GM12891 (cell line): ENCODE data around the gene CYP4Z1.

Experiments used
- POLR2A ChIP-seq: IDR thresholded peaks from 2 replicates; pipeline ENCODE4 v1.6.1; 2011; ENCODE audit warnings: low read depth, low read length, control low read depth
- POLR2AphosphoS5 ChIP-seq: IDR thresholded peaks from 2 replicates; pipeline ENCODE4 v1.6.1; 2011; ENCODE audit warnings: low read depth, low read length, control low read depth
- TAF1 ChIP-seq: IDR thresholded peaks from 2 replicates; pipeline ENCODE4 v1.6.1; 2011; ENCODE audit warnings: low read depth, low read length, control low read depth

DNA sequence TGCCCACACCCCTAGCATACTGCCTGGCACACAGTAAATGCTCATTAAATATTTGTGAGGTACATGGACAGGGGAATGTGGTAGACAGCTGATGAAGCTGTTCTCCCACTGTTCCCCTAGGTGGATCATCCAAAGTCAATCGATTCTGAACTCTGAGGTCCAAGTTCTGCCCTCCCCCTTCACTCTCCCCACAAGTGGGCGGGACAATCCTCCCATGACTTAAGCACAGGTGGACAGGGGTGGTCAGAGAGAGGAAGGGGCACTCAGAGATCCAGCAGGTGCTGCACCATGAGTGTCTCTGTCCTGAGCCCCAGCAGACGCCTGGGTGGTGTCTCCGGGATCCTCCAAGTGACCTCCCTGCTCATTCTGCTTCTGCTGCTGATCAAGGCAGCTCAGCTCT lies 70.2 kb downstream of the CYP4Z1 start, which contains the start of gene CYP4A22:
- TF ChIP-seq TAF1 (no peak), POLR2A (no peak), POLR2AphosphoS5 (no peak)
